HepG2 (cell line): ENCODE measurements around the gene TREML4. TPM values are rescaled to one million over a fixed set of nuclear protein-coding genes. Genes with fewer than 3 reads are reported as not detected.

Experiments
- ATAC-seq: fragments of 200-7000 bp; cut with Tn5 transposase; 3 replicates; pipeline ENCODE4 v1.9.1; 2020; ENCODE audit warnings: mild to moderate bottlenecking, moderate library complexity
- BruUV-seq: library from RNA; stranded (reverse); fragments of 400-500 nt; replicated peaks from 2 replicates; lab custom pipeline; 2021; lab: Mats Ljungman, UMichigan
- CTCF ChIA-PET: fragments of 300-600 bp; formaldehyde crosslinking; extraction: SDS; loops from one replicate; lab custom pipeline; 2021; ENCODE audit warnings: low total read pairs, inconsistent platforms, low intra/inter-chr PET ratio; lab: Yijun Ruan, JAX
- POLR2A ChIA-PET: fragments of 350-600 bp; sonication (Branson Sonifier 250); formaldehyde crosslinking; loops from one replicate; lab custom pipeline; 2020; ENCODE audit warnings: antibody characterized with exemption, inconsistent platforms; lab: Yijun Ruan, JAX
- DNase-seq: peaks from one replicate; pipeline ENCODE4 v3.0.0-alpha.2; 2015; ENCODE audit warnings: low spot score
- FAIRE-seq: peaks from 3 replicates; lab custom pipeline; 2011; peaks lifted over from hg19 to GRCh38; lab: Jason Lieb, UNC
- H2AFZ ChIP-seq: one replicate; pipeline ENCODE4 v1.6.1; 2011; ENCODE audit warnings: low read length, inconsistent platforms
- H3K27ac ChIP-seq: fragments of 300-600 bp; 3 replicates; pipeline ENCODE4 v1.8.0; 2011; ENCODE audit warnings: mixed run types, mild to moderate bottlenecking, mixed read lengths, low read length, inconsistent platforms; ENCODE audit not compliant: insufficient read depth; ENCODE audit errors: extremely low read length
- H3K27me3 ChIP-seq, 2 experiments: fragments of 200-600 bp in 1 of 2; 2 replicates in 1 of 2; 3 replicates in 1 of 2; pipeline versions ENCODE4 v1.6.0 to v1.8.0; 2011; ENCODE audit warnings: low read length in 2 of 2, mild to moderate bottlenecking in 2 of 2, moderate library complexity in 2 of 2, inconsistent platforms in 1 of 2; ENCODE audit not compliant: insufficient read depth in 2 of 2, control insufficient read depth in 1 of 2
- H3K36me3 ChIP-seq, 2 experiments: fragments of 200-600 bp in 1 of 2; replicated peaks in 1 of 2; 2 replicates in 1 of 2; 3 replicates in 1 of 2; pipeline versions ENCODE4 v1.5.1 to v1.8.0; 2011; ENCODE audit warnings: low read length in 2 of 2, inconsistent platforms in 1 of 2; ENCODE audit not compliant: insufficient read depth in 2 of 2, control insufficient read depth in 1 of 2
- H3K4me1 ChIP-seq: 2 replicates; pipeline ENCODE4 v1.5.1; 2012; ENCODE audit warnings: low read length, inconsistent platforms; ENCODE audit not compliant: insufficient read depth
- H3K4me2 ChIP-seq: 2 replicates; pipeline ENCODE4 v1.6.0; 2011; ENCODE audit warnings: low read depth, low read length, inconsistent platforms
- H3K4me3 ChIP-seq, 3 experiments: fragments of 200-600 bp in 1 of 3; sonication (generic), shearing (Covaris generic) in 1 of 3; replicated peaks in 1 of 3; 2 replicates each; pipeline ENCODE4 v1.5.1; 2011 to 2016; ENCODE audit warnings: low read length in 3 of 3, inconsistent platforms in 2 of 3, low read depth in 2 of 3, mild to moderate bottlenecking in 2 of 3, control low read depth in 1 of 3, mixed read lengths in 1 of 3; ENCODE audit not compliant: insufficient read depth in 1 of 3
- H3K79me2 ChIP-seq: one replicate; pipeline ENCODE4 v1.6.1; 2011; ENCODE audit warnings: low read length, inconsistent platforms; ENCODE audit not compliant: insufficient read depth
- H3K9ac ChIP-seq: 2 replicates; pipeline ENCODE4 v1.6.0; 2011; ENCODE audit warnings: mild to moderate bottlenecking, low read depth, low read length, inconsistent platforms; ENCODE audit not compliant: insufficient read depth
- H3K9me3 ChIP-seq: 2 replicates; pipeline ENCODE4 v1.5.1; 2012; ENCODE audit warnings: mild to moderate bottlenecking, low read length
- H4K20me1 ChIP-seq: 2 replicates; pipeline ENCODE4 v1.6.0; 2011; ENCODE audit warnings: inconsistent platforms, mild to moderate bottlenecking, low read length, moderate library complexity; ENCODE audit not compliant: insufficient read depth
- AKNA ChIP-seq: sonication (generic); formaldehyde crosslinking; IDR thresholded peaks from 2 replicates; pipeline ENCODE4 v1.4.0; 2020; ENCODE audit warnings: missing genetic modification reagents, borderline replicate concordance
- CBX1 ChIP-seq: IDR thresholded peaks from one replicate; pipeline ENCODE4 v1.6.1; 2016; ENCODE audit warnings: antibody characterized with exemption, low read depth
- HCFC1 ChIP-seq: fragments of 150-350 bp; IDR thresholded peaks from 2 replicates; pipeline ENCODE4 v1.6.1; 2014; ENCODE audit warnings: low read depth, low read length
- KDM3A ChIP-seq: IDR thresholded peaks from 2 replicates; pipeline ENCODE4 v1.6.1; 2018; ENCODE audit warnings: low read depth, missing compliant biosample characterization
- PITX1 ChIP-seq: sonication (generic); formaldehyde crosslinking; IDR thresholded peaks from 2 replicates; pipeline ENCODE4 v1.5.1; 2020; ENCODE audit warnings: mild to moderate bottlenecking, missing genetic modification reagents
- RAD51 ChIP-seq: fragments of 450-650 bp; IDR thresholded peaks from 2 replicates; pipeline ENCODE4 v1.6.1; 2016; ENCODE audit warnings: borderline replicate concordance
- SKI ChIP-seq: fragments of 450-650 bp; IDR thresholded peaks from one replicate; pipeline ENCODE4 v1.6.1; 2018; ENCODE audit warnings: mild to moderate bottlenecking; ENCODE audit not compliant: partially characterized antibody
- SKIL ChIP-seq: sonication (generic); formaldehyde crosslinking; IDR thresholded peaks from 2 replicates; pipeline ENCODE4 v1.8.0; 2022; ENCODE audit warnings: missing genetic modification reagents, mild to moderate bottlenecking, moderate library complexity, borderline replicate concordance
- SMARCC2 ChIP-seq: fragments of 450-650 bp; IDR thresholded peaks from 2 replicates; pipeline ENCODE4 v1.6.1; 2017; ENCODE audit warnings: antibody characterized with exemption, mild to moderate bottlenecking
- THYN1 ChIP-seq: sonication (generic); formaldehyde crosslinking; IDR thresholded peaks from 2 replicates; pipeline ENCODE4 v1.8.1; 2023; ENCODE audit warnings: low read depth, mild to moderate bottlenecking, moderate library complexity, missing genetic modification reagents, borderline replicate concordance
- ZFP90 ChIP-seq: sonication (generic); formaldehyde crosslinking; IDR thresholded peaks from 2 replicates; pipeline ENCODE4 v1.8.0; 2022; ENCODE audit warnings: missing genetic modification reagents, mild to moderate bottlenecking, inconsistent platforms, borderline replicate concordance
- ZFYVE20 ChIP-seq: sonication (generic); formaldehyde crosslinking; IDR thresholded peaks from 2 replicates; pipeline ENCODE4 v1.8.0; 2023; ENCODE audit warnings: low read depth, mild to moderate bottlenecking, moderate library complexity, missing genetic modification reagents, borderline replicate concordance
- ZNF12 ChIP-seq: sonication (generic); formaldehyde crosslinking; IDR thresholded peaks from 2 replicates; pipeline ENCODE4 v1.5.0; 2020; ENCODE audit warnings: missing genetic modification reagents
- ZNF674 ChIP-seq: sonication (generic); formaldehyde crosslinking; IDR thresholded peaks from 2 replicates; pipeline ENCODE4 v1.5.0; 2020; ENCODE audit warnings: low read depth, mild to moderate bottlenecking, missing genetic modification reagents
- ZNF737 ChIP-seq: sonication (generic); formaldehyde crosslinking; IDR thresholded peaks from 2 replicates; pipeline ENCODE4 v1.5.0; 2020; ENCODE audit warnings: missing genetic modification reagents, mild to moderate bottlenecking, borderline replicate concordance
- WGBS: methylation state at CpG from one replicate; pipeline ENCODE4 v1.1.6; 2017; ENCODE audit warnings: low lambda C conversion rate; 5-methylcytosine and 5-hydroxymethylcytosine counted together
- in situ Hi-C: cut with HindIII; loops from 2 replicates; pipeline ENCODE4 v1.10.0; 2017; ENCODE audit warnings: low pct_unique_long_range_greater_than_20kb; ENCODE audit not compliant: extremely low pct_ligation_motif_present
- intact Hi-C: fragments of 100-400 bp; cut with micrococcal nuclease; formaldehyde crosslinking; loops from one replicate; pipeline ENCODE4 v1.10.0; 2022; ENCODE audit not compliant: unreplicated experiment
- polyA plus RNA-seq, 8 experiments: library from polyadenylated mRNA; depleted of rRNA in 3 of 8; stranded (reverse) in 7 of 8; unstranded in 1 of 8; fragments of >200 nt; fragmentation: Illumina TruSeq in 4 of 8; extraction: Trizol in 4 of 8; gene quantifications; 2 replicates each; pipeline versions ENCODE4 v1.2.1 to v1.2.3, GENCODE V29; 2011 to 2016; ENCODE audit warnings: low read depth in 4 of 8, missing spikeins in 1 of 8, mixed read lengths in 1 of 8; ENCODE audit not compliant: insufficient read depth in 1 of 8
- total RNA-seq, 5 experiments: library from RNA; depleted of rRNA; stranded (reverse); fragments of >200 nt; fragmentation: Illumina TruSeq; extraction: Trizol; gene quantifications; 2 replicates each; pipeline ENCODE4 v1.2.3, GENCODE V29; 2016; ENCODE audit warnings: low read depth in 1 of 5

Gene TREML4
- total and polyA plus RNA-seq, 2 of the 13 experiments (the other 11 are each of a cell fraction or from before 2014, with no cell fraction given) = not detected

GRCh38 chr6:41224800-41225199 lies 3.3 kb upstream of the TREML4 start:
- Histone ChIP-seq H4K20me1 (no peaks in the 10 kb centered on the region), H3K9ac (no peak overlapping the region), H3K4me1 (no peaks in the 10 kb centered on the region), H3K4me2 (no peak overlapping the region), H3K36me3 (no peaks in the 10 kb centered on the region), H3K4me3 (no peak overlapping the region), H3K9me3 (no peaks in the 10 kb centered on the region), H3K79me2 (no peaks in the 10 kb centered on the region), H2AFZ (no peak overlapping the region), H3K27ac (no peak overlapping the region), H3K27me3 (peaks cover 0 to 22% of the 10 kb centered on the region in 2 experiments; a peak in 2 of 5 replicates)
- no peak for DNase-seq
- no peak for FAIRE-seq
- intact Hi-C loops = no loop called here
- POLR2A ChIA-PET = no interaction called here
- CTCF ChIA-PET = no interaction called here
- no peak for ATAC-seq
- no peak for TF ChIP-seq KDM3A (CRISPR knock-in tag)
- no peak for TF ChIP-seq SKI
- no peak for TF ChIP-seq ZFP90 (CRISPR knock-in tag)
- TF ChIP-seq ZFYVE20 (CRISPR knock-in tag) = no peak
- no peak for TF ChIP-seq CBX1
- no peak for TF ChIP-seq ZNF737 (CRISPR knock-in tag)
- TF ChIP-seq ZNF12 (CRISPR knock-in tag) = no peak
- no peak for TF ChIP-seq PITX1 (CRISPR knock-in tag)
- TF ChIP-seq AKNA (CRISPR knock-in tag) = no peak
- TF ChIP-seq HCFC1 = no peak
- no peak for TF ChIP-seq SKIL (CRISPR knock-in tag)
- no peak for TF ChIP-seq RAD51
- no peak for TF ChIP-seq SMARCC2
- no peak for TF ChIP-seq THYN1 (CRISPR knock-in tag)
- no peak for TF ChIP-seq ZNF674
- in situ Hi-C loops = no loop called here
- BruUV-seq = no TSS peak
- 96% methylated on average over 1 of the region's 1 CpG for WGBS
